ENCODE data around the gene GPR84. TPM values are rescaled to one million over a fixed set of nuclear protein-coding genes. Genes with fewer than 3 reads are reported as not detected.

GPR84 gene
- total RNA-seq, result under 1 TPM; 0.32 to 0.59 TPM

- DNase-seq (peak; percentile 77), ATAC-seq (peak; percentile 65)
- Mint-ChIP-seq H3K4me3 (peak within 1 kb of the TSS; percentile 9), H3K27me3 (peaks cover 20% of the 10 kb centered on the region), H3K4me1 (peaks cover 39% of the 10 kb centered on the region), H3K27ac (peak within 1 kb of the TSS; percentile 47), H3K36me3 (no peaks in the 10 kb centered on the region), H3K9me3 (ENCODE audit: low read depth) (no peaks in the 10 kb centered on the region)
- CTCF ChIA-PET, result no interaction called here
These were observed at the start of gene GPR84 for GRCh38 chr12:54364413-54364812. Gene GPR84, minus strand, starts transcription at chr12:54364486. Its CDS starts 635 bp downstream, at chr12:54363851.

DNA sequence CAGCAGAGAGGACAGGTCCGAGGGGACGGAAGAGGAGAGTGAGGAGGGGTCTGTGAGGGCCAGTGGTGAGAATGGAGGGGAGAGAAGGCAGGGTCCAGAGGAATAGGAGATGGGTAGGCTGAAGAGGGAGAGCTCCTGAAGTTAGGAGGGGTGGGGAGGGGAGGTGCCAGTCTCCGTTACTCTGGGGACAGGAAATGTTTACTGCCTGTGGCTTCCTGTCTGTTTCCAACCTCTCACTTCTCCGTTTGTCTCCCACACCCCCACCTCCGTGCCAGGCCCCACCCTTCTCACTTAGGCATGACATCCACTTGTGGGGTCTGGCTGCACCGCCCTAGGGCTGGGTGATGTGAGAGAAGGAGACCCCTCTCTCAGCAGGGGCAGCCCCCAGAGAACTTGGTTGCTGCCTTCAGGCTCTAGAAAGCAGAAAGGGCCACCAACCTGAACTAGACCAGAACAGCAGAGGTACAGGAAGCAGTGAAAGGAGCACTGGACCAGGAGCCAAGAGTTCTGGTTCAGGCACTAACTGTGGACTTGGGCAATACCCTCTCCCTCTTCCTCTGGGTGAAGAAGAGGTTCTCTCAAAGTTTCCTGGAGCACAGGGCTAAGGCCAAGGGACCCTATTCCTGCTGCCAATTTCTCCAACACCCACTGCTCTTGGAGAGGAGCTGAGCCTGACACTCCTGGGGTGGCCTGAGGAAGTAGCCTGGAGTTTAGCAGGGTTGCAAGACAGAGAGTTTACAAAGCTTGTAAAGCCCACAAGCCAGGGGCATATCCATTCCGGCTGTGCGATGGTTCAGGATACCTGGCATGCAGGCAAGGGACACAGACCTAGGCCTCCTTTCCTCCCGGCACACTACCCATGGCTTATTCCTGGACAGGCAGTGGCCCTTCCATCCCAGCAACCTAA is 49.3 kb upstream of the GPR84 start:
- peak; percentile 91 for DNase-seq
- ATAC-seq, result peak; percentile 88
- Mint-ChIP-seq H3K4me1 (peaks cover 65% of the 10 kb centered on the region), H3K9me3 (ENCODE audit: low read depth) (no peaks in the 10 kb centered on the region), H3K27ac (peak overlapping the region; percentile 85), H3K4me3 (peak overlapping the region; percentile 59), H3K36me3 (peaks cover 16% of the 10 kb centered on the region), H3K27me3 (no peaks in the 10 kb centered on the region)
- CTCF ChIA-PET, result interaction anchor here (0.6 to 14.5 kb wide), 9 partner anchors 12 to 36 kb away, joined by 3 to 283 read pairs (median 5); no protein-coding TSS in a partner anchor

GRCh38 chr12:54412786-54413185 is 48.5 kb upstream of the GPR84 start:
- H3K4me1 Mint-ChIP-seq, result peaks cover 61% of the 10 kb centered on the region
- H3K9me3 Mint-ChIP-seq (ENCODE audit: low read depth), result no peaks in the 10 kb centered on the region
- ATAC-seq (peak; percentile 43), DNase-seq (no peak)
- no peaks in the 10 kb centered on the region for H3K27me3 Mint-ChIP-seq
- CTCF ChIA-PET, result interaction anchor here (0.9 to 14.5 kb wide), 9 partner anchors 12 to 89 kb away, joined by 3 to 283 read pairs (median 5); no protein-coding TSS in a partner anchor
- peak overlapping the region; percentile 59 for H3K4me3 Mint-ChIP-seq
- H3K27ac Mint-ChIP-seq, result peak overlapping the region; percentile 85
- peaks cover 17% of the 10 kb centered on the region for H3K36me3 Mint-ChIP-seq

DNA sequence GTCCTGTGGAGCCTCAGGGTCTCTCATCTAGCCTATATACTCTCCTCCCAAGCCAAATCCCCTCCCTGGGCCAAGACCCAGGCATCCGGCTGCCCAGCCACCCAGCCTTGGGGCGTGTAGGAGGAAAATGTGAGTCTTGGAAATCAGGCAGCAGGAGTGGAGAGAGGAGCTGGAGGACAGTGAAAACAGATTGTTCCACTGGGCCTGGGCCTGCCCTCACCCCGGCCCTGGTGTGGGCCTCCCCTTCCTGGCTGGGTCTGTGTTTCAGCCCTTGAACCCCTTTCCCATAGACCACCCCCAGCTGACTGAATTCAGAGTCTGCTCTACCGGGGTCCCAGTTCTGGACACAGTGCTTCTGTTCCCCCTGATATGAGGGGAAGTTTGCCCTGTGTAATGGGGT is 48.1 kb upstream of the GPR84 start:
- Mint-ChIP-seq H3K27ac (peak overlapping the region; percentile 85), H3K27me3 (no peaks in the 10 kb centered on the region), H3K4me3 (no peak overlapping the region), H3K4me1 (peaks cover 57% of the 10 kb centered on the region), H3K9me3 (ENCODE audit: low read depth) (no peaks in the 10 kb centered on the region), H3K36me3 (peaks cover 17% of the 10 kb centered on the region)
- CTCF ChIA-PET, result interaction anchor here (0.9 to 14.5 kb wide), 9 partner anchors 11 to 196 kb away, joined by 3 to 283 read pairs (median 4); no protein-coding TSS in a partner anchor
- no peak for DNase-seq
- no peak for ATAC-seq

DNA sequence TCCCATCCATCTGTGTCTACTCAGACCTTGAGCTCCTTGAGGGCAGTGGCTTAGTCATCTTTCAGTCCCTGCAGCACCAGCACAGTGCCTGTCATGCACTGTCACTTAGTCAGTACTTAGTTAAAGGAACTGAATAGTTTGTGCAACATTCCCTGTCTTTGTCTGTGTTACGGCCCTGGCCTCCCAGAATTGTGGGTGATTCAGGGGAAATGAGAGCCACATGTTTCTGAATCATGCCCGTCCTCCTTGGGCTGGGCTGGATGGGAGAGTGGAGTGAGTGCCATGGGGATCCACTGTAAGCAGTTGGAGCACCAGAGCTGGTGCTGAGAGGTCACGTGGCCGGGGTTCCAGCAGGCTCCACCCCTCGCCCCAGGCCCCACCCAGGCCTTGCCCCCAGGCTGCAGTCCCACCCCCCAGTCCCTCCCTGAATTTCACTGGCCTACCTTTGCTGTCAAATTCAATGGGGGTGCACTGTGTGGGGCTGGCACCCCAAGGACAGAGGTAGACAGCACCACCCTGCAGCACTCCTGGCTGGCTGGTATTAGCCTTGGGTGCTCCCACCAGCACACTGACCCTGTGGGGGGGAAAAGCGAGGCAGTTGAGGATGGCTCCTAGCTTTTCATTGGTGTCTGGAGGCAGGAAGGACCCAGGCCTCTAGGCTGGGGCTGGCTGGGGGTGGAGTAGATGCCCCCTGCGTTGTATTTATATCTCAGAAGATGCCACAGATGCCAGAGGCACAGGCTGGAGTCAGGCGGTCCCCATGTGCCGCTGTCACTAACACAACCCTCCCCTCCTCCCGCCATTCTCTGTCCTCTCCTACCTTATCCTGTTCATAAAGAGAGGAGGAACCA is 47.3 kb upstream of the GPR84 start:
- Mint-ChIP-seq H3K9me3 (ENCODE audit: low read depth) (no peaks in the 10 kb centered on the region), H3K27ac (peak overlapping the region; percentile 85), H3K27me3 (no peaks in the 10 kb centered on the region), H3K4me1 (peaks cover 51% of the 10 kb centered on the region), H3K36me3 (peaks cover 21% of the 10 kb centered on the region), H3K4me3 (no peak overlapping the region)
- CTCF ChIA-PET, result interaction anchor here (0.9 to 14.5 kb wide), 7 partner anchors 11 to 195 kb away, joined by 3 to 283 read pairs (median 4); no protein-coding TSS in a partner anchor
- peak; percentile 12 for ATAC-seq
- DNase-seq, result peak; percentile 59

GRCh38 chr12:54409267-54409666 is 45.0 kb upstream of the GPR84 start:
- H3K27me3 Mint-ChIP-seq, result no peaks in the 10 kb centered on the region
- H3K36me3 Mint-ChIP-seq, result peaks cover 32% of the 10 kb centered on the region
- H3K9me3 Mint-ChIP-seq (ENCODE audit: low read depth), result no peaks in the 10 kb centered on the region
- peaks cover 38% of the 10 kb centered on the region for H3K4me1 Mint-ChIP-seq
- CTCF ChIA-PET, result interaction anchor here (0.9 to 14.5 kb wide), 5 partner anchors 8 to 29 kb away, joined by 3 to 283 read pairs (median 4); no protein-coding TSS in a partner anchor
- H3K4me3 Mint-ChIP-seq, result no peak overlapping the region
- no peak overlapping the region for H3K27ac Mint-ChIP-seq
- DNase-seq (no peak), ATAC-seq (no peak)

DNA sequence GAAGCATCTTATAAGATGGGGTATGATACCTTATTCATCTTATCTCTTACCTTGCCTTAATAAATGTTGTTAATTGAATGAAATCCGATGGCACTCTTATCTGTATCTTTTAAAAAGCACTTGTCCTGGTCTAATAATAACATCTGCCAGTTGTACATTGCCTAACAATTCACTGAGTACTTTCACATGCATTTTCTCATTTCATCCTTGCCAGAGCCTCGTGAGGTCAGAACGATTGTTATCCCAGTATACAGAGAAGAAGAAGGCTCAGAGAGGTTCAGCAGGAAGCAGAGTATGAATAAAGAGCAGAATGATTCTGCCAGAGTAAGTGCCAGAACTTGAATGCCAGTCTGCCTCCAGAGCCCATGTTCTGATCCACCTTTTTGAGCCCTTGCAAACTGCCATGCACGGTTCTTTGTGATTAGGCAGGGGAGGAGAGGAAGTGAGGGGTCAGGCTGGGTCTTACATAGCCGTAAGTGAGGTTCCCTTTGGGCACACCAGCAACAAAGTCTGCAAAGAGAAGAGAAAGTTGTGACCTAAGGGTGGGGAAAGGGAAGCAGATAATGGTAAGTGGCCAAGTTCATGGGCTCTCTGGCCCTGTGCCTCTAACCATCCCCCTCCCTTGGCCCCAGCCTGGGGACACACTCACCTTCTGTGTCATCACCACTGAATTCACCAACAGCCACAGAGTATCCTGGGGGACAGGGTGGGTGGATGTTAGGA is 43.1 kb upstream of the GPR84 start:
- Mint-ChIP-seq H3K36me3 (peaks cover 33% of the 10 kb centered on the region), H3K4me3 (no peak overlapping the region), H3K9me3 (ENCODE audit: low read depth) (no peaks in the 10 kb centered on the region), H3K27me3 (no peaks in the 10 kb centered on the region), H3K27ac (no peak overlapping the region), H3K4me1 (peaks cover 20% of the 10 kb centered on the region)
- CTCF ChIA-PET, result interaction anchor here (1.4 to 14.5 kb wide), 2 partner anchors 6 to 32 kb away, joined by 8 to 283 read pairs; no protein-coding TSS in a partner anchor
- ATAC-seq, result no peak
- DNase-seq, result no peak

GRCh38 chr12:54405573-54405972 is 41.3 kb upstream of the GPR84 start:
- DNase-seq (no peak), ATAC-seq (no peak)
- CTCF ChIA-PET, result interaction anchor here (1.4 to 12.3 kb wide), 4 partner anchors 9 to 93 kb away, joined by 4 to 705 read pairs (median 148); partner anchors contain the start of gene ITGA5
- H3K27ac Mint-ChIP-seq, result no peak overlapping the region
- no peak overlapping the region for H3K4me3 Mint-ChIP-seq
- H3K9me3 Mint-ChIP-seq (ENCODE audit: low read depth), result no peaks in the 10 kb centered on the region
- H3K27me3 Mint-ChIP-seq, result no peaks in the 10 kb centered on the region
- H3K36me3 Mint-ChIP-seq, result peaks cover 34% of the 10 kb centered on the region
- H3K4me1 Mint-ChIP-seq, result peaks cover 7% of the 10 kb centered on the region

DNA sequence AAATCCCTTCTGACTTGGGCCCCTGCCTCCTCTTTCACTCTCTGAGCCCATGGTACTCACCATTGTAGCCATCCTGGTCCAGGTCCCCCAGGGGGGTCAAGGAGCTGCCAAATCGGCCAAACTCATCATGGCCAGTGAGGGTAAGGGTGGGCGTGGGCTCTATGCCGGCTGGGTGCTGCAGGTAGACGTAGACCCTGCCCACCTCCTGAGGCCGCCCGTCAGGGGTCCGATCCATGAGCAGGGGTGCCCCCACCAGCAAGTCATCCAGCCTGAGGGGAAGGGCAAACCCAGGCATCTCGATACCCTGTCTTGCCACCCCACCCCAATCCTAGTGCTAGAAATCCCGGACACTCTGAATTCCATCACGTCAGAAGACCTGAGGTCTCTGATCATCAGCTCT is 40.8 kb upstream of the GPR84 start:
- DNase-seq (no peak), ATAC-seq (no peak)
- H3K9me3 Mint-ChIP-seq (ENCODE audit: low read depth), result no peaks in the 10 kb centered on the region
- H3K27ac Mint-ChIP-seq, result no peak overlapping the region
- no peak overlapping the region for H3K4me3 Mint-ChIP-seq
- peaks cover 35% of the 10 kb centered on the region for H3K36me3 Mint-ChIP-seq
- no peaks in the 10 kb centered on the region for H3K27me3 Mint-ChIP-seq
- peaks cover 7% of the 10 kb centered on the region for H3K4me1 Mint-ChIP-seq
- CTCF ChIA-PET, result interaction anchor here (1.1 to 12.3 kb wide), 6 partner anchors 10 to 305 kb away, joined by 3 to 705 read pairs (median 11); partner anchors contain the start of gene ITGA5

GRCh38 chr12:54404061-54405004 is 40.0 kb upstream of the GPR84 start:
- Mint-ChIP-seq H3K27ac (peak overlapping the region; percentile 58), H3K9me3 (ENCODE audit: low read depth) (no peaks in the 10 kb centered on the region), H3K4me3 (no peak overlapping the region), H3K4me1 (peaks cover 7% of the 10 kb centered on the region), H3K27me3 (no peaks in the 10 kb centered on the region), H3K36me3 (peaks cover 35% of the 10 kb centered on the region)
- ATAC-seq, result no peak
- CTCF ChIA-PET, result interaction anchor here (0.7 to 12.3 kb wide), 12 partner anchors 10 to 305 kb away, joined by 3 to 705 read pairs (median 4); partner anchors contain the start of genes ITGA5 and ZNF385A
- DNase-seq, result peak; percentile 73

- no peak for ATAC-seq
- Mint-ChIP-seq H3K36me3 (peaks cover 39% of the 10 kb centered on the region), H3K4me3 (no peak overlapping the region), H3K4me1 (peaks cover 26% of the 10 kb centered on the region), H3K27ac (no peak overlapping the region), H3K27me3 (no peaks in the 10 kb centered on the region), H3K9me3 (ENCODE audit: low read depth) (no peaks in the 10 kb centered on the region)
- CTCF ChIA-PET, result interaction anchor here (1.6 to 12.3 kb wide), 5 partner anchors 14 to 134 kb away, joined by 3 to 705 read pairs (median 23); partner anchors contain the start of genes ITGA5 and NCKAP1L
- no peak for DNase-seq
These were observed 36.8 kb upstream of the GPR84 start for GRCh38 chr12:54401119-54401518.

Measured in activated CD8-positive, alpha-beta memory T cell treated with anti-CD3 and anti-CD28 coated beads, Interleukin-2, amount 10 ng/mL, durations not matched to agents 7 days and 5 days (primary cell).